Keratinocyte (primary cell): Measurements from ENCODE around the gene ATP1A2. TPM values are rescaled to one million over a fixed set of nuclear protein-coding genes. Genes with fewer than 3 reads are reported as not detected.

Source experiments
- DNase-seq: peaks from one replicate; pipeline ENCODE4 v3.0.0-alpha.2; 2011; ENCODE audit warnings: low read depth, missing footprints, low spot score
- FAIRE-seq: peaks from 2 replicates; lab custom pipeline; 2011; peaks lifted over from hg19 to GRCh38; lab: Jason Lieb, UNC
- H2AFZ ChIP-seq: 2 replicates; pipeline ENCODE4 v1.6.0; 2012; ENCODE audit warnings: low read length, control low read depth, inconsistent platforms; ENCODE audit not compliant: control insufficient read depth
- H3K27ac ChIP-seq: 2 replicates; pipeline ENCODE4 v1.5.1; 2011; ENCODE audit warnings: low read length; ENCODE audit not compliant: control insufficient read depth, insufficient read depth
- H3K27me3 ChIP-seq: 3 replicates; pipeline ENCODE4 v1.6.0; 2011; ENCODE audit warnings: low read length; ENCODE audit not compliant: control insufficient read depth, insufficient read depth; ENCODE audit errors: extremely low read depth
- H3K36me3 ChIP-seq, 2 experiments: 2 replicates in 1 of 2; 3 replicates in 1 of 2; pipeline ENCODE4 v1.5.1; 2011; ENCODE audit warnings: low read length in 2 of 2, mild to moderate bottlenecking in 1 of 2; ENCODE audit not compliant: control insufficient read depth in 2 of 2, insufficient read depth in 2 of 2; ENCODE audit errors: extremely low read depth in 1 of 2
- H3K4me1 ChIP-seq: 3 replicates; pipeline ENCODE4 v1.5.1; 2011; ENCODE audit warnings: low read length; ENCODE audit not compliant: control insufficient read depth, insufficient read depth; ENCODE audit errors: extremely low read depth
- H3K4me2 ChIP-seq: 3 replicates; pipeline ENCODE4 v1.6.0; 2011; ENCODE audit warnings: low read depth, low read length; ENCODE audit not compliant: control insufficient read depth, insufficient read depth; ENCODE audit errors: extremely low read depth
- H3K4me3 ChIP-seq, 3 experiments: fragments of 200-600 bp in 1 of 3; sonication (generic) in 1 of 3; 2 replicates in 2 of 3; 3 replicates in 1 of 3; pipeline ENCODE4 v1.5.1; 2011 to 2016; ENCODE audit warnings: low read length in 3 of 3, mild to moderate bottlenecking in 3 of 3, control low read depth in 2 of 3, inconsistent platforms in 1 of 3, low read depth in 1 of 3, mixed read lengths in 1 of 3, mixed run types in 1 of 3, moderate library complexity in 1 of 3; ENCODE audit not compliant: control insufficient read depth in 2 of 3, insufficient read depth in 2 of 3; ENCODE audit errors: extremely low read depth in 1 of 3
- H3K79me2 ChIP-seq: 2 replicates; pipeline ENCODE4 v1.6.0; 2012; ENCODE audit warnings: low read length; ENCODE audit not compliant: control insufficient read depth, insufficient read depth
- H3K9ac ChIP-seq: 3 replicates; pipeline ENCODE4 v1.6.0; 2011; ENCODE audit warnings: low read length; ENCODE audit not compliant: control insufficient read depth, insufficient read depth; ENCODE audit errors: extremely low read depth
- H3K9me1 ChIP-seq: 3 replicates; pipeline ENCODE4 v1.6.0; 2011; ENCODE audit warnings: low read length; ENCODE audit not compliant: control insufficient read depth, insufficient read depth; ENCODE audit errors: extremely low read depth
- H3K9me3 ChIP-seq: 2 replicates; pipeline ENCODE4 v1.5.1; 2012; ENCODE audit warnings: low read depth, low read length; ENCODE audit not compliant: control insufficient read depth
- H4K20me1 ChIP-seq: 3 replicates; pipeline ENCODE4 v1.6.0; 2011; ENCODE audit warnings: low read length; ENCODE audit not compliant: control insufficient read depth, insufficient read depth; ENCODE audit errors: extremely low read depth
- CTCF ChIP-seq, 3 experiments: IDR thresholded peaks in 1 of 3; conservative IDR thresholded peaks in 1 of 3; optimal IDR thresholded peaks in 1 of 3; 2 replicates in 2 of 3; 3 replicates in 1 of 3; pipeline versions ENCODE3 to v1.5.1; 2011; ENCODE audit warnings: low read length in 3 of 3, mild to moderate bottlenecking in 3 of 3, moderate library complexity in 2 of 3, control low read depth in 1 of 3, inconsistent platforms in 1 of 3; ENCODE audit not compliant: insufficient read depth in 2 of 3; ENCODE audit errors: extremely low read depth in 1 of 3
- EZH2 ChIP-seq: IDR thresholded peaks from one replicate; pipeline ENCODE4 v1.6.1; 2012; ENCODE audit warnings: inconsistent platforms, mild to moderate bottlenecking, low read length, moderate library complexity
- dilution Hi-C: fragments of 300-500 bp; cut with MboI; formaldehyde crosslinking; loops from one replicate; pipeline ENCODE4 v1.7.0; 2020; ENCODE audit warnings: low sequenced_read_pairs; ENCODE audit not compliant: extremely low pct_ligation_motif_present
- polyA plus RNA-seq, 5 experiments: library from polyadenylated mRNA; depleted of rRNA in 3 of 5; stranded (reverse) in 3 of 5; stranded (forward) in 1 of 5; unstranded in 1 of 5; fragments of >200 nt; gene quantifications; 1 replicate in 1 of 5; 2 replicates in 3 of 5; 3 replicates in 1 of 5; pipeline versions ENCODE4 v1.2.1 to v1.2.3, GENCODE V29; 2011 to 2012; ENCODE audit warnings: missing spikeins in 2 of 5, low read depth in 1 of 5, low replicate concordance in 1 of 5

The ATP1A2 gene
- polyA plus RNA-seq, 1 donor (not counting 4 experiments of a cell fraction or from before 2014, with no cell fraction given), result not detected

GRCh38 chr1:160189649-160190625, 74.4 kb downstream of the ATP1A2 start, which contains the start of gene CASQ1:
TSS of gene CASQ1 (plus strand) at chr1:160190575. CDS start at chr1:160190752, 177 bp downstream.
- dilution Hi-C loops, result no loop called here
- TF ChIP-seq EZH2 (no peak), CTCF (optimal IDR thresholded peaks at IDR 0.05 in 1 of 3, IDR thresholded peaks at IDR 0.05 in 1 of 3, conservative IDR thresholded peaks at IDR 0.05 in 1 of 3; ENCODE audit: extremely low read depth in 1 of 3, insufficient read depth in 2 of 3, low read length in 3 of 3) (no peak)
- no peak for DNase-seq
- Histone ChIP-seq H3K4me2 (no peak within 1 kb of the TSS), H3K9me3 (no peaks in the 10 kb centered on the region), H2AFZ (no peak within 1 kb of the TSS), H3K27me3 (peaks cover 13% of the 10 kb centered on the region), H3K9me1 (no peaks in the 10 kb centered on the region), H3K9ac (no peak within 1 kb of the TSS), H3K4me3 (no peak within 1 kb of the TSS), H3K27ac (no peak within 1 kb of the TSS), H4K20me1 (no peaks in the 10 kb centered on the region), H3K4me1 (no peaks in the 10 kb centered on the region), H3K36me3 (no peaks in the 10 kb centered on the region), H3K79me2 (no peaks in the 10 kb centered on the region)
- no peak for FAIRE-seq

GRCh38 chr1:160191756-160192155, 76.2 kb downstream of the ATP1A2 start:
- FAIRE-seq (no peak), DNase-seq (no peak)
- Histone ChIP-seq H3K4me1 (no peaks in the 10 kb centered on the region), H3K27ac (no peak overlapping the region), H3K4me3 (no peak overlapping the region), H3K4me2 (no peak overlapping the region), H3K9ac (no peak overlapping the region), H3K36me3 (no peaks in the 10 kb centered on the region), H3K79me2 (no peaks in the 10 kb centered on the region), H2AFZ (no peak overlapping the region), H4K20me1 (no peaks in the 10 kb centered on the region), H3K9me3 (no peaks in the 10 kb centered on the region), H3K9me1 (no peaks in the 10 kb centered on the region), H3K27me3 (peaks cover 7% of the 10 kb centered on the region)
- dilution Hi-C loops, result no loop called here
- TF ChIP-seq EZH2, result no peak
- no peak for TF ChIP-seq CTCF (optimal IDR thresholded peaks at IDR 0.05 in 1 of 3, IDR thresholded peaks at IDR 0.05 in 1 of 3, conservative IDR thresholded peaks at IDR 0.05 in 1 of 3; ENCODE audit: extremely low read depth in 1 of 3, insufficient read depth in 2 of 3, low read length in 3 of 3)
